Psoas muscle (tissue), 8 donors: ENCODE results near the gene P4HA2. TPM values are rescaled to one million over a fixed set of nuclear protein-coding genes. Genes with fewer than 3 reads are reported as not detected.

Source experiments
- ATAC-seq, 4 donors: fragments of 200-7000 bp; cut with Tn5 transposase; one replicate each; pipeline ENCODE4 v1.9.1; 2020; ENCODE audit warnings: moderate library complexity in 3 of 4, mild to moderate bottlenecking in 2 of 4
- DNase-seq, 2 donors: peaks; one replicate each; pipeline ENCODE4 v3.0.0-alpha.2; 2020
- H3K27ac ChIP-seq: fragments of 200-600 bp; one replicate; pipeline ENCODE4 v1.8.0; 2022
- H3K27me3 ChIP-seq, 3 donors: fragments of 200-600 bp in 1 of 3; one replicate each; pipeline versions ENCODE4 v1.6.1 to v1.8.0; 2013 to 2022; ENCODE audit warnings: low read length in 2 of 3, mild to moderate bottlenecking in 2 of 3, moderate library complexity in 1 of 3; ENCODE audit not compliant: insufficient read depth in 3 of 3
- H3K36me3 ChIP-seq, 2 donors: fragments of 200-600 bp in 1 of 2; one replicate each; pipeline versions ENCODE4 v1.6.1 to v1.8.0; 2013 to 2022; ENCODE audit warnings: low read depth in 1 of 2, mild to moderate bottlenecking in 1 of 2, moderate library complexity in 1 of 2; ENCODE audit not compliant: insufficient read depth in 1 of 2
- H3K4me1 ChIP-seq: fragments of 200-600 bp; one replicate; pipeline ENCODE4 v1.8.0; 2022
- H3K4me3 ChIP-seq: fragments of 200-600 bp; one replicate; pipeline ENCODE4 v1.8.0; 2022; ENCODE audit warnings: mild to moderate bottlenecking
- H3K9me3 ChIP-seq: fragments of 200-600 bp; one replicate; pipeline ENCODE4 v1.8.0; 2022
- WGBS, 3 donors: extraction: QIAGEN DNeasy Blood & Tissue Kit; methylation state at CpG; one replicate each; pipeline versions ENCODE4 v1.1.6 to v1.1.7; 2013; 5-methylcytosine and 5-hydroxymethylcytosine counted together
- intact Hi-C, 2 donors: fragments of 100-400 bp; cut with DNase I; formaldehyde crosslinking; loops; one replicate each; pipeline versions ENCODE4 v1.11.0 to v1.14.2; 2022
- polyA plus RNA-seq, 3 donors: library from polyadenylated mRNA; stranded (reverse); fragments of 200-250 nt; gene quantifications; one replicate each; pipeline ENCODE4 v1.2.3, GENCODE V29; 2013
- total RNA-seq, 4 donors: library from RNA; stranded (reverse); fragmentation: NEBNext Ultra II Directional in 2 of 4; extraction: Animal tissue kit (Norgen Biotek cat#: 25700) in 2 of 4; gene quantifications; one replicate each; pipeline versions ENCODE4 v1.2.1 to v1.2.4, GENCODE V29; 2021 to 2023
- TF ChIP-seq, protein P1 (sequence below): fragments of 200-600 bp; IDR thresholded peaks from one replicate; pipeline ENCODE4 v1.8.0; 2022; ENCODE audit warnings: antibody characterized with exemption
- donor health status: healthy with polysubstance abuse.
- donor health status: DM: no; HTN: no; CAD: no; lungs with moderate emphysema.
- donor health status: Bipolar disorder and iron deficiency.
- donor health status: healthy.
- donor health status: DM: yes; HTN: yes; CAD: no.
- donor health status: DM: no; HTN: no; CAD: no.
- donor health status: DM: no; HTN: no; CAD: no.
- donor health status: DM: yes; HTN: yes; CAD: no.

The P4HA2 gene
- total and polyA plus RNA-seq, 7 donors: 10.2 to 21.6 (median 13.7) TPM

DNA sequence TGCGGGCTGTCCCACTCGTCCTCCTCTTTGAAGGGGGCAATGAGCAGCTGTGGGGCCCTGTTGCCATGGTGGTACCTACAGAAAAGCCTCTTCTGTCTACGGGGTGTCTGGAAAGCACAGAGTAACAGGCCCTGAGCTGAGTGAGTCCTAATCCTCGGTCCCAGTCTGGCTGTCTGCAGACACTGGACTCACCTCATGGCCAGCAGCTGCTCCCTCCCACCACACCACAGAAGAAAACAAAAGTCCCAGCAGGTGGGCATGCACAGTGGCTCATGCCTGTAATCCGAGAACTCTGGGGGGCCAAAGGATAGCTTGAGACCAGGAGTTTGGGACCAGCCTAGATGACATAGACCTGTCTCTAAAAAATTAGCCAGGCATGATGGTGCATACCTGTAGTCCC lies 19.9 kb downstream of the P4HA2 start:
- WGBS, 3 donors: 88 to 96% (median 89%) methylated on average over 5 of the region's 5 CpGs
- H3K27ac ChIP-seq: no peak overlapping the region
- H3K36me3 ChIP-seq: peaks cover 0 to 69% of the 10 kb centered on the region in 2 donors
- H3K9me3 ChIP-seq: no peaks in the 10 kb centered on the region
- no peaks in the 10 kb centered on the region for H3K27me3 ChIP-seq
- intact Hi-C loops: no loop called here
- ATAC-seq: no peak
- TF ChIP-seq, protein P1, sequence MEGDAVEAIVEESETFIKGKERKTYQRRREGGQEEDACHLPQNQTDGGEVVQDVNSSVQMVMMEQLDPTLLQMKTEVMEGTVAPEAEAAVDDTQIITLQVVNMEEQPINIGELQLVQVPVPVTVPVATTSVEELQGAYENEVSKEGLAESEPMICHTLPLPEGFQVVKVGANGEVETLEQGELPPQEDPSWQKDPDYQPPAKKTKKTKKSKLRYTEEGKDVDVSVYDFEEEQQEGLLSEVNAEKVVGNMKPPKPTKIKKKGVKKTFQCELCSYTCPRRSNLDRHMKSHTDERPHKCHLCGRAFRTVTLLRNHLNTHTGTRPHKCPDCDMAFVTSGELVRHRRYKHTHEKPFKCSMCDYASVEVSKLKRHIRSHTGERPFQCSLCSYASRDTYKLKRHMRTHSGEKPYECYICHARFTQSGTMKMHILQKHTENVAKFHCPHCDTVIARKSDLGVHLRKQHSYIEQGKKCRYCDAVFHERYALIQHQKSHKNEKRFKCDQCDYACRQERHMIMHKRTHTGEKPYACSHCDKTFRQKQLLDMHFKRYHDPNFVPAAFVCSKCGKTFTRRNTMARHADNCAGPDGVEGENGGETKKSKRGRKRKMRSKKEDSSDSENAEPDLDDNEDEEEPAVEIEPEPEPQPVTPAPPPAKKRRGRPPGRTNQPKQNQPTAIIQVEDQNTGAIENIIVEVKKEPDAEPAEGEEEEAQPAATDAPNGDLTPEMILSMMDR: no peak
- peaks cover 37% of the 10 kb centered on the region for H3K4me1 ChIP-seq
- DNase-seq: no peak
- no peak overlapping the region for H3K4me3 ChIP-seq

GRCh38 chr5:132206782-132207181 lies 20.9 kb downstream of the P4HA2 start:
- intact Hi-C loops: no loop called here
- ATAC-seq: no peak
- TF ChIP-seq, protein P1: no peak
- DNase-seq: no peak
- no peak overlapping the region for H3K4me3 ChIP-seq
- no peaks in the 10 kb centered on the region for H3K9me3 ChIP-seq
- no peak overlapping the region for H3K27ac ChIP-seq
- peaks cover 0 to 66% of the 10 kb centered on the region in 2 donors for H3K36me3 ChIP-seq
- peaks cover 30% of the 10 kb centered on the region for H3K4me1 ChIP-seq
- H3K27me3 ChIP-seq: no peaks in the 10 kb centered on the region

- Histone ChIP-seq H3K9me3 (no peaks in the 10 kb centered on the region), H3K4me1 (peaks cover 19% of the 10 kb centered on the region), H3K4me3 (no peak overlapping the region), H3K36me3 (peaks cover 0 to 69% of the 10 kb centered on the region in 2 donors), H3K27ac (no peak overlapping the region), H3K27me3 (no peaks in the 10 kb centered on the region)
- peak in 1 of 2 donors; percentile 61 for DNase-seq
- TF ChIP-seq, protein P1: no peak
- intact Hi-C loops: no loop called here
- 34 to 55% (median 46%) methylated on average over 5 of the region's 5 CpGs for WGBS, 3 donors
- peak; percentile 75 to 85 (median 82) for ATAC-seq
Observed at GRCh38 chr5:132205385-132206125, 22.1 kb downstream of the P4HA2 start.

GRCh38 chr5:132204371-132205135 lies 23.1 kb downstream of the P4HA2 start:
- Histone ChIP-seq H3K9me3 (no peaks in the 10 kb centered on the region), H3K4me3 (no peak overlapping the region), H3K27me3 (no peaks in the 10 kb centered on the region), H3K36me3 (peaks cover 0 to 68% of the 10 kb centered on the region in 2 donors), H3K4me1 (peaks cover 19% of the 10 kb centered on the region), H3K27ac (no peak overlapping the region)
- ATAC-seq (no peak), DNase-seq (no peak)
- TF ChIP-seq, protein P1: no peak
- 86 to 94% (median 87%) methylated on average over 7 of the region's 7 CpGs for WGBS, 3 donors
- intact Hi-C loops: no loop called here
